ENCODE results near the gene NIT1.

DNA sequence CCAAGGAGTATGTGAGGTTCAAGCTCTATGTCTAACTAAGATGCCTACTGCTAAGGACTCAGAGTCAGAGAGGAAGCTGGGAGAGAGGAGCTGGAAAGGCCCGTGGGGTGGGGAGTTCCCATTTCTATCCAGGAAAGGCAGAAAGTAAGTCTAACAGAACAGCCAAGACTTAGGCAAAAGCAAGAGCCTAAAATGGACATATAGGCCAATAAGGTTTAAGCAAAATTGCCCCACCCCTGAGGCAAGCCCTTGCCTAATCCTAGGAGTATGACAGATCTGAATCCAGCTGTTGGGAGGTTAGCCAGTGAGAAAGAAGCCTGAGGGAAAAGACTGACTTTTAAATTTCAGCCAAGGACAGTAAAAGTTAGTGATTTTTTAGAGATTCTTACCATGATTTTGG lies 21.4 kb upstream of the NIT1 start:
- TF ChIP-seq CTCF (IDR thresholded peaks at IDR 0.05) (no peak), POLR2A (IDR thresholded peaks at IDR 0.05) (no peak), EP300 (IDR thresholded peaks at IDR 0.05) (no peak), POLR2AphosphoS5 (IDR thresholded peaks at IDR 0.05) (no peak)
